ENCODE results near the gene DNER. TPM values are rescaled to one million over a fixed set of nuclear protein-coding genes. Genes with fewer than 3 reads are reported as not detected.

DNER gene
- total RNA-seq, 1 experiment from 2014 or later: 0.28 TPM

- no peak overlapping the region for H2AFZ ChIP-seq
- POLR2A ChIA-PET (ENCODE audit: unreplicated experiment): no interaction called here
- H3F3A ChIP-seq (ENCODE audit: insufficient read depth, low read depth): no peaks in the 10 kb centered on the region
- no peak for DNase-seq
- H4K20me1 ChIP-seq (ENCODE audit: insufficient read depth): no peaks in the 10 kb centered on the region
- CTCF ChIA-PET: no interaction called here
- intact Hi-C loops (cut with micrococcal nuclease; ENCODE audit: unreplicated experiment): no loop called here
- H3K4me1 ChIP-seq (replicated peaks; ENCODE audit: insufficient read depth): no peaks in the 10 kb centered on the region
- no peaks in the 10 kb centered on the region for H3K79me2 ChIP-seq (ENCODE audit: low read depth)
- no peaks in the 10 kb centered on the region for H3K9me2 ChIP-seq (ENCODE audit: insufficient read depth)
- H3K27me3 ChIP-seq (ENCODE audit: insufficient read depth, low read depth): no peaks in the 10 kb centered on the region
- TF ChIP-seq, protein P1, sequence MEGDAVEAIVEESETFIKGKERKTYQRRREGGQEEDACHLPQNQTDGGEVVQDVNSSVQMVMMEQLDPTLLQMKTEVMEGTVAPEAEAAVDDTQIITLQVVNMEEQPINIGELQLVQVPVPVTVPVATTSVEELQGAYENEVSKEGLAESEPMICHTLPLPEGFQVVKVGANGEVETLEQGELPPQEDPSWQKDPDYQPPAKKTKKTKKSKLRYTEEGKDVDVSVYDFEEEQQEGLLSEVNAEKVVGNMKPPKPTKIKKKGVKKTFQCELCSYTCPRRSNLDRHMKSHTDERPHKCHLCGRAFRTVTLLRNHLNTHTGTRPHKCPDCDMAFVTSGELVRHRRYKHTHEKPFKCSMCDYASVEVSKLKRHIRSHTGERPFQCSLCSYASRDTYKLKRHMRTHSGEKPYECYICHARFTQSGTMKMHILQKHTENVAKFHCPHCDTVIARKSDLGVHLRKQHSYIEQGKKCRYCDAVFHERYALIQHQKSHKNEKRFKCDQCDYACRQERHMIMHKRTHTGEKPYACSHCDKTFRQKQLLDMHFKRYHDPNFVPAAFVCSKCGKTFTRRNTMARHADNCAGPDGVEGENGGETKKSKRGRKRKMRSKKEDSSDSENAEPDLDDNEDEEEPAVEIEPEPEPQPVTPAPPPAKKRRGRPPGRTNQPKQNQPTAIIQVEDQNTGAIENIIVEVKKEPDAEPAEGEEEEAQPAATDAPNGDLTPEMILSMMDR (conservative IDR thresholded peaks at IDR 0.05): no peak
- no peak for TF ChIP-seq EZH2 (IDR thresholded peaks at IDR 0.05; ENCODE audit: low read depth)
- no peak overlapping the region for H3K27ac ChIP-seq
- H3K36me3 ChIP-seq (ENCODE audit: low read depth): no peaks in the 10 kb centered on the region
- no peaks in the 10 kb centered on the region for H3K9me3 ChIP-seq (ENCODE audit: insufficient read depth, low read depth)
- no TSS peak for BruUV-seq (replicated peaks)
- no peak overlapping the region for H3K4me3 ChIP-seq
- no peak overlapping the region for H3K4me2 ChIP-seq
Measured at GRCh38 chr2:229521576-229521975, 192.8 kb downstream of the DNER start.

DNA sequence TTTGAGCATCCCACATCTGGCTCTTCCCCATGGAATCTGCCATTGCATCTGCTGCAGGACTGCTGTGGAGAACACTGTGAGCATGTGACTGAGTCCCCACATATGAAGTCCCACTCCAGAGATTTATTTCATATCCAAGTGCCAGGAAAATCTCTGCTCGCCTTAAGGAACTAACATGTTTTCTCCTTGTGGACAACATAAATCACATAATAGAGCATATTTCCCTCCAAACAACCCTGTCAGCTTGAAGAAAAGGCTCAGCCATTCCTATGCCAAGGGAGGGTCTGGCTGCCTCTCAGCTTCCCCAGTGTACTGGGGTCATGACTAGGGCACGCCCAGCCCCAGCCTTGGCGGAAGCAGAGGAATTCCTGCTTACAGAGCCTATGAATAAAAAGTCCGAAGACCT lies 193.7 kb downstream of the DNER start:
- Histone ChIP-seq H3K4me3 (no peak overlapping the region), H3K4me1 (replicated peaks; ENCODE audit: insufficient read depth) (no peaks in the 10 kb centered on the region), H3K4me2 (no peak overlapping the region), H3K9me2 (ENCODE audit: insufficient read depth) (no peaks in the 10 kb centered on the region), H3K36me3 (ENCODE audit: low read depth) (no peaks in the 10 kb centered on the region), H3K79me2 (ENCODE audit: low read depth) (no peaks in the 10 kb centered on the region), H4K20me1 (ENCODE audit: insufficient read depth) (no peaks in the 10 kb centered on the region), H3K9me3 (ENCODE audit: insufficient read depth, low read depth) (no peaks in the 10 kb centered on the region), H3K27ac (no peak overlapping the region), H2AFZ (no peak overlapping the region), H3F3A (ENCODE audit: insufficient read depth, low read depth) (no peaks in the 10 kb centered on the region), H3K27me3 (ENCODE audit: insufficient read depth, low read depth) (no peaks in the 10 kb centered on the region)
- no peak for DNase-seq
- ChIA-PET POLR2A (ENCODE audit: unreplicated experiment) (no interaction called here), CTCF (no interaction called here)
- no TSS peak for BruUV-seq (replicated peaks)
- no peak for TF ChIP-seq EZH2 (IDR thresholded peaks at IDR 0.05; ENCODE audit: low read depth)
- TF ChIP-seq, protein P1 (conservative IDR thresholded peaks at IDR 0.05): no peak
- intact Hi-C loops (cut with micrococcal nuclease; ENCODE audit: unreplicated experiment): no loop called here

- Histone ChIP-seq H3K4me3 (no peak overlapping the region), H3K4me2 (no peak overlapping the region), H3F3A (ENCODE audit: insufficient read depth, low read depth) (no peaks in the 10 kb centered on the region), H3K9me3 (ENCODE audit: insufficient read depth, low read depth) (no peaks in the 10 kb centered on the region), H3K9me2 (ENCODE audit: insufficient read depth) (no peaks in the 10 kb centered on the region), H2AFZ (no peak overlapping the region), H4K20me1 (ENCODE audit: insufficient read depth) (no peaks in the 10 kb centered on the region), H3K36me3 (ENCODE audit: low read depth) (no peaks in the 10 kb centered on the region), H3K79me2 (ENCODE audit: low read depth) (no peaks in the 10 kb centered on the region), H3K27ac (no peak overlapping the region), H3K4me1 (replicated peaks; ENCODE audit: insufficient read depth) (no peaks in the 10 kb centered on the region), H3K27me3 (ENCODE audit: insufficient read depth, low read depth) (no peaks in the 10 kb centered on the region)
- ChIA-PET POLR2A (ENCODE audit: unreplicated experiment) (no interaction called here), CTCF (no interaction called here)
- TF ChIP-seq, protein P1 (conservative IDR thresholded peaks at IDR 0.05): no peak
- no peak for TF ChIP-seq EZH2 (IDR thresholded peaks at IDR 0.05; ENCODE audit: low read depth)
- no TSS peak for BruUV-seq (replicated peaks)
- DNase-seq: no peak
- intact Hi-C loops (cut with micrococcal nuclease; ENCODE audit: unreplicated experiment): no loop called here
Measured at GRCh38 chr2:229519655-229520430, 194.5 kb downstream of the DNER start.
